ENCODE measurements around the gene ZDHHC7.

The ZDHHC7 gene

DNA sequence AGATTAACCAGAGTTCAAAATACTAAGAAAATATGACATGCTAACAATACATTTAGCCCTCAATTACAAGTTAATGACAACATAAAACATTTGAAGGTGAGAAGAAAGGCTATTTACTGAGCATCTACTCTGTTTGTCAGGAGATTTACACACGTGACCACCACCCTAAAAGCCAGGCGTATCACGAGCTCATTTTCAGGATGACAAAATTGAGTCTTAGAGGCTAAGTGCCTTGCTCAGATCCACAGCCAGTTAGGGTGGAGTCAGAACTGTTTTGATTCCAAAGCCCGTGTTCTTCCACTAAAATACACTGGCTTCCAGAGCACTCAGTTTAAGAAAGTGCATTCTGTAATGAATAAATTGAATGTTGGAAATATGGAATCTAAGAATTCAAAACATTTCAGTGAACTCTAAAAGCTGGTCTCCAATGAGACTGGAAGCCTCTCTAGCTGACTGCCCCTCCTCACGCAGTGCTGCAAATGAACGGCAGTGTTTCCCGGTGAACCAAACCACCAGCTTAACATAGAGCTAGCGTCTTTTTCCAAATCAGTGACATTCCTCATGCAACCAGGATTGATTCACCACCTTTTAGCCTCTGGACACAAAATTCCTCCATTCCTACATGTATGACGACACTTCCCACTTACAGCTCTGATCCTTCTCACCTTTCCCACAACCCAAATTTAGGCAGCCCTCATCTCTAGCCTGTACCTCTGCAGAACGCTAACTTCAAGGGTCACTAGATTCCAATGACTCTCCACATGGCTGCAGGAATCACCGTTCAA, 5.9 kb downstream of the ZDHHC7 start:
- TF ChIP-seq CTCF (IDR thresholded peaks at IDR 0.05), result no peak
- TF ChIP-seq ZFX (IDR thresholded peaks at IDR 0.05; ENCODE audit: borderline replicate concordance), result no peak
- no peak overlapping the region for H3K27ac ChIP-seq

- TF ChIP-seq CTCF (IDR thresholded peaks at IDR 0.05) (no peak), ZFX (IDR thresholded peaks at IDR 0.05; ENCODE audit: borderline replicate concordance) (no peak)
- H3K27ac ChIP-seq, result no peak overlapping the region
Measured at GRCh38 chr16:85004587-85005205, 6.6 kb downstream of the ZDHHC7 start.

- no peak overlapping the region for H3K27ac ChIP-seq
- TF ChIP-seq CTCF (IDR thresholded peaks at IDR 0.05) (no peak), ZFX (IDR thresholded peaks at IDR 0.05; ENCODE audit: borderline replicate concordance) (no peak)
Measured at GRCh38 chr16:85003725-85004586, 7.4 kb downstream of the ZDHHC7 start.

DNA sequence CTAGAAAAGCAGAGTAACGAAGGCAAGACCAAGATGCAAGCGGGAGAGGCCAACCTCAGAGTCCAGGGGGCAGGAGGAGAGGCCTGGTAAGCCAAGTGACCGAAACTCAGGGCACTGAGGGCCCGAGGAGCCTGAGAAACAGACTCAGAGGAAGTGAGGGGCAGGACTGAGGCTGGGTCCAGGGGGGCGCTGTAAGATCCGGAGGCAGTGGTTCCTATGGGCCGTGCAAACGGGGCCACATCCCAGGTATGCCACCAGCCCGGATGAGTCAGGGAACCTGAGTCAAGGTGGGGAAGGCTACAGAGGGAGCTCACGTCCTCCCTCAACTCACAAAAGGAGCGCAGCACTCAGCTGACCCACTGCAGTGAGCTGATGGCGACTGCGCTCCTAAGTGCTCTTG, 8.3 kb downstream of the ZDHHC7 start:
- no peak overlapping the region for H3K27ac ChIP-seq
- TF ChIP-seq ZFX (IDR thresholded peaks at IDR 0.05; ENCODE audit: borderline replicate concordance) (no peak), CTCF (IDR thresholded peaks at IDR 0.05) (no peak)

DNA sequence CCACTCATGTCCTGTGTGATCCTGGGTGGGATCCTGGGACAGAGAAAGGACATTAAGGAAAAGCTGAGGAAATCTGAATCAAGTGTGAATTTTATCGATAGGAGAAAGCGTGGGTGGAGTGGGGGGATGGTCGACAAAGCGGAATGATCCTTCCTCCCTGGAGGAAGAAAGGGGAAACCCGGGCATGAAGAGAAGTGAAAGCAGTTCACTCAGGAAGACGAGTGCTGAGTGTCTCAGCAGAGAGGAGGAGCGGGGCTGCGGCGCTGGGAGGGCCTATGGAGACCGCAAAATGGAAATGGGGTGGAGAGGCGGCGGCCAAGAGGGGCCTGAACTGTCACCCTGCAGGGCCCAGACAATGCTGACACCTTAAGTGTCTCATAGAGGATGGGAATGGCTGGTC, 8.7 kb downstream of the ZDHHC7 start:
- TF ChIP-seq ZFX (IDR thresholded peaks at IDR 0.05; ENCODE audit: borderline replicate concordance) (no peak), CTCF (IDR thresholded peaks at IDR 0.05) (no peak)

DNA sequence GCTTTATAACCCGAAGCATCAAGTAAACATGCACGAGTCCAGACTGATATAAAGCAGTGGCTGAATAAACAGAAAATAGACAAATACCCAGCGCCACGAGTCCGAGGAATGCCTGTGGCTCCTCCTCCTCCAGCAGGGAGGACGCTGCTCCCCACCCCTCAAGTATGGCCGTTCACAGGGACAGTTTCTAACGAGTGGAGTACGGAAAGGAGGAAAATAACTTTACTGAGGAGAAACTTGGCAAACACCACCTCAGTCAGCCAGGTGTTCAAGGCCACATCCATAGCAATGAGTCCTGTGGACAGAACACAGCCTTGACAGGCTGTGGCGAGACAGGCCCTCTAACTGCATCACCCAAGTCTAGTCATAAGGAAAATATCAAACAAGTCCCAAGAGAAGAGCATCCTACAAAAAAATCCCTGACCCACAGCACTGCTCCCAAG, 9.2 kb downstream of the ZDHHC7 start:
- TF ChIP-seq ZFX (IDR thresholded peaks at IDR 0.05; ENCODE audit: borderline replicate concordance) (no peak), CTCF (IDR thresholded peaks at IDR 0.05) (no peak)
- H3K27ac ChIP-seq, result no peak overlapping the region

More for the DNA sequence above, 8.7 kb downstream of the ZDHHC7 start:
- H3K27ac ChIP-seq, result no peak overlapping the region
